Activated CD4-positive, CD25-positive, alpha-beta regulatory T cell treated with anti-CD3 and anti-CD28 coated beads, Interleukin-2, amount 50 U/mL, for 72 hours (primary cell): ENCODE measurements around the gene KCNS1.

ENCODE experiments used
- DNase-seq: peaks from one replicate; pipeline ENCODE4 v3.0.0; 2021

Gene KCNS1

DNA sequence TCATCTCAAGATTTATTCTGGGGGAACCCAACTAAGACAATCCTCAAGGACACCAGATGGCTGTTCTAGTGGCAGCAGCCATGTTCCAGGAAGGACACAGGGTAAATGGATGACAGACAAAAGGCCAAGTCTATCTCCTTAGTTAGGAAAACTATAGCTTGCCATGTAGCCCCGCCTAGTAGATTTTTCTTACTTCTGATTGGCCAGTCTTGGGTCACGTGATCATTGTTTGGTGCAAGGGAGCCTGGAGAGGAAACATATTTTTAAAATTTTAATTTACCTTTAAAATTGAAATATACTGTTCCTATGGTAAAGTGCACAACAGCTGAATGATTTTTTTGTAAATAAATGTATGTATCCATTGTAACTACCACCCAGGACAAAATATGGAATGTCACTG is 4.4 kb upstream of the KCNS1 start:
- DNase-seq: no peak

- DNase-seq: no peak
Observed at GRCh38 chr20:45104786-45105185, 3.9 kb upstream of the KCNS1 start.

- DNase-seq: no peak
Observed at GRCh38 chr20:45103072-45103471, 2.1 kb upstream of the KCNS1 start.

DNA sequence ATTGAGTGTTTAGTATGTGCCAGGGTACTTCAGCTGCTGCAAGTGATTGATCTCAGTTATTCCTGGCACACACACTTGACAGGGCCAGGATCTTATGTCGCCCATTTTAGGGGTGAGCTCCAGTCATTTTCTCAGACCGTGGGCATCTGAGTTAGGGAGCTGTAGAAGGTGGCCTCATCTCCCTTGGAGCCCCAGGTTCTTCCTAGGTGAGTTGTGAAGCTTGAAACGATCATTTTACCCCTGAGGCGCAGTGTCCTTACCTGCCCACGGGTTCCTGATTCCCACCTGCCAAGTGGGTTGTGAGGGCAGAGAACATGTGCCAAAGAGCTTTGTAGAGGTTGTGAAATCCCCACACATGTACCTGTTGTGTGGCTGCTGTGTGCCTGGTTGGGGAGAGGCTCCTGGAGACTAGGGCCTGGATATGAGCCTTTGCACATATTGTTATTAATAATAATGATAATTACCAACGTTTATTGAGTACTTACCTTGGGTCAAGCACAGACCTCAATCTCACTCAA is 465 bp upstream of the KCNS1 start:
- no peak for DNase-seq

GRCh38 chr20:45098103-45098773 is 2.7 kb downstream of the KCNS1 start:
- peak; percentile 44 for DNase-seq

- DNase-seq: peak; percentile 41
Observed at GRCh38 chr20:45097485-45098102, 3.3 kb downstream of the KCNS1 start.

GRCh38 chr20:45096781-45097180 is 4.1 kb downstream of the KCNS1 start:
- no peak for DNase-seq

- peak; percentile 50 for DNase-seq
Observed at GRCh38 chr20:45095805-45096238, 5.1 kb downstream of the KCNS1 start.

DNA sequence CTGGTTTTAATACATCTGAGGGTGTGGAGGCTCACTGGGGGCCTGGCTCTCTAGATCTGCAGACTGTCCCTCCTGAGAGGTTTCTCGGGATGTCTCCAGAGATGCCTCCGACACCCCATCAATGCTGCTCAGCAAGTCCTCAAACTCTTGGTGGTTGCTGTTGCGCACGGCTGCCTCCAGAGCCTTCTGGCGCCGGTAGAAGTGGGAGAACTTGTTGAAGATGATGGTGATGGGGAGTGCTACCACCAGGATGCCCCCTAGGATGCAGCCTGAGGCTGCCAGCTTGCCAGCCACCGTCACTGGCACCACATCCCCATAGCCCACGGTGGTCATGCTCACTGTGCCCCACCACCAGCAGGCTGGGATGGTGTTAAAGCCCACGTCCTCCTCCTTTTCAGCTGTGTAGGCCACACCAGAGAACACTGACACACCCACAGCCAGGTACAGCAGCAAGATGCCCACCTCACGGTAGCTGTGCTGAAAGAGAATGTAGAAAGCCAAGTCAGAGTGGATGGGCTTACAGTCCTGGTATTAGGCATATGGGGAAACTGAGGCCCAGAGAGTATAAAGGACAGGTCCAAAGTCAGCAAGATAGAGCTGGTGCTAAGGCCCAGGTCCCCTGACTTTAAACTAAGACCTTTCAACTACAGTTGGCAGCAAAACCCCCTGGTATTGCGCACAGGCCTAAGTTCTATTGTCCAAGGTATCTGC is 5.9 kb downstream of the KCNS1 start:
- DNase-seq: no peak

GRCh38 chr20:45094201-45094600 is 6.7 kb downstream of the KCNS1 start:
- DNase-seq: no peak

DNA sequence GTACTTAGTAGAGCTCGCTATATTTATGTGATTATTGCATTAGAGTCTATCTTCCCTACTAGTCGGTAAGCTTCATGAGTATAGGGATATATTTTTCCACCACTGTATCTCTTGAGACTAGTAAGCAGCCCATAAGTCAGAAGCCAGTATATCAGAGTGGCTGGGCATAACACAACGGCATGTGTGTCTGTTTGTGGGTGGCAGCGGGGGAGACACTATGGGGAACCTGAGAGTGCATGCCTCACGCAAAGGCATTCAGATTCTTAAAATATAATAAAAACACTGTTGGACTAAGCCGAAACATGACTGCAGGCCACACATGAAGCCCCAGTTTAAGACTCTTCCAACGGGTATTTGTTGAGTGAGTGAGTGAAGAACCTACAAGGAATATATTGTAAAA is 8.0 kb downstream of the KCNS1 start:
- DNase-seq: no peak

- no peak for DNase-seq
Observed at GRCh38 chr20:45091366-45091765, 9.6 kb downstream of the KCNS1 start.

DNA sequence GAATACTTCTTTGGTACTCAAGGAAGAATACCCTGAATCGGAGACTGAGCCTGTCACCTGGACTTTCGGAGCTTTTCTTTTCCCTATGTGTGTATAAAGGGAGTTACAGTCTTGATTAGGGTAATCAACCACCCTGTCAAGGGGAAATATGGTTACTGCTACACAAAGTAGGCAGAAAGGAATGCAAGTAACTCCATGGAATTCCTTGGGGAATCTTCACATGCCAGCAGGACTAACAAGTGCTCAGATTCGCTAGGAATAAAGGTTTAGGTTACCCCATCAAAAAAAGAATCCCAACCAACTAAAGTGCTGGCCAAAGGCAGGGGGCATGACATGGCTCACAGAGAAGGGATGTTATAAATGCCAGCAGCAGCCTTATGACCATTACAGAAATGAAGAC is 10.4 kb downstream of the KCNS1 start:
- no peak for DNase-seq

DNA sequence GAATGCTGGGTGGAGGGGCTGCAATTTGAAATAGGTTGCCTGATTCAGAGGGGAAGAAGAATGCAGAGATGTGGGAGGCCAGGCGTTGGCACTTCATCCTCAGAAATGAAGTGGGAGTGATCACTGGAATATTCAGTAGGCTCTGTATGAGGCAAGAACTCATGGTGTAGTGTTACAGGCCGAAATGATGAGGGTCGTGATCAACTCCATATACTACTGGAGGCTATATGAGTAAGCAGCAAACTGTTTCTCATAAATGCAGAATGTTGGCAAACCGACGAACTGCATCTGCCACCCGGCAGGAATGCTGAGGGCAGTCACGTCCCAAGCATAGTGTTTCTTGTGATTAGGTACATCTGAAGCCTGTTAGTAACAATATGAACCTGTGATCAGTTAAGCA is 12.7 kb downstream of the KCNS1 start:
- DNase-seq: no peak

DNA sequence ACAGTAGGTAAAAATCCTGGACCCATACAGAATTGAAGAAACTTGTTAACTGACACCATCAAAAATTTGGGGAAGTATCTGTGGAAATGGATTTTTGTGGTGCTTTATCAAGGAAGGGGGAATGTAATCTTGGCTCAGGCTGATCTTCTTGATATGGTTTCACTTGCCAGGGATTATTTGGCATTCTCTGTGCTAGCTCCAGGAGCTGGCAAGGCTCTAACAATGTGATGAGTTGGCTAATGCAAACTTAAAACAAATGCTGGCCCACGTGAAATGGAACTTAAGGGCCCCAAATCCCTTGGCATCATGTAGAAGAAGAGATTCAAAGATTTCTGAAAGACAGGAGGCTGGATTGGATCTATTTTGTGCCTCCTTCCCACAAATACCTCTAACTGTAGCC is 13.1 kb downstream of the KCNS1 start:
- no peak for DNase-seq

DNA sequence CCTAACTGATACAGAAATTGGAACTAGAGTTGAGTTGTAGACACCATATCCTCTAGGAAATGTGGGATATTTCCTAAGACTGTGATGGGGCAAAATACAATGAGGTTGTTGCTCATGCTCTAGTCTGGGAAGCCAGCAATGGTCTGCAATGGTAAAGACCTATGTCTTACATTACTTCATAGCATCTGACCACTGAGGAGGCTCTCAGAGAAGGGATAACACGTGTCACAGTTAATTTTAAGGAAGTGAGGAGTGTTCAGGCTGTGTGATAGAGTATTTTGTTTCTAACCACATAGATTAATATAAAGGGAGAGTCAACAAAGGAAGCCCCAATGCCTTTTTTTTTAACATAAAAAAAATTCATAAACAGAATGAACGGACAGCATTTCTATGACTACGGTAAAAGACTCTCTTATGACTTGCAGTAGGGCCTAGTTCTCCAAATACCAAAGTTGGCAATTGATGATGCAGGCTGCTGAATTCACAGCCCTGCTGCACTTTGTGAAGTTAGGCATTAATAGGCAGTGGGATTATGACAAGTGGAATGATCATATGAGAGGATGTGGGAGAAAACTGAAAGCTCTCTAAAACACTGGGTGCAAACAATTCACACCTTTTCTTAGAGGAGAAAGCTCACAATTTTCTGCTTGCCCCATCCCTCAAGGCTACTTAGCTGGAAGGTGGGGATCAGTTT is 13.7 kb downstream of the KCNS1 start:
- no peak for DNase-seq

GRCh38 chr20:45085867-45086266 is 15.1 kb downstream of the KCNS1 start:
- DNase-seq: no peak

- no peak for DNase-seq
Observed at GRCh38 chr20:45085289-45085688, 15.6 kb downstream of the KCNS1 start.

DNA sequence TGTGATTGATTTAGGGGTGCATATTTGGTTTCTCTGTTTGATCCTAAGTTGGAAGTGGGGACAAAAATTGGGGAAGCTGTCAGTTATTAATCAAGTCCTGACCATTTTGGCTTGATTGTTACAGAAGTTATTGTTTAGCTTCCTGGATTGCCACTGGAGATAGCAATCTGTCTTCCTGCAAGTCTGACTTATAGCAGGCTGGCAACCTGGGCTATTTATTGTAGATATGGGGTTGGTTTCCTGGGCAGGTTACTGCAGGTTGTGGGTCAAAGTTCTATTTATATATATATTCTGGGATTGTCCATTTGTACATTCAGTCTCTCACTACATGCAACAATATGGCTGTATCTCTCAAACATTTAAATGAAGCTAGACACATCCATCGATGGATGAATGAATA is 17.8 kb downstream of the KCNS1 start:
- DNase-seq: no peak

GRCh38 chr20:45082468-45082867 is 18.5 kb downstream of the KCNS1 start:
- no peak for DNase-seq

DNA sequence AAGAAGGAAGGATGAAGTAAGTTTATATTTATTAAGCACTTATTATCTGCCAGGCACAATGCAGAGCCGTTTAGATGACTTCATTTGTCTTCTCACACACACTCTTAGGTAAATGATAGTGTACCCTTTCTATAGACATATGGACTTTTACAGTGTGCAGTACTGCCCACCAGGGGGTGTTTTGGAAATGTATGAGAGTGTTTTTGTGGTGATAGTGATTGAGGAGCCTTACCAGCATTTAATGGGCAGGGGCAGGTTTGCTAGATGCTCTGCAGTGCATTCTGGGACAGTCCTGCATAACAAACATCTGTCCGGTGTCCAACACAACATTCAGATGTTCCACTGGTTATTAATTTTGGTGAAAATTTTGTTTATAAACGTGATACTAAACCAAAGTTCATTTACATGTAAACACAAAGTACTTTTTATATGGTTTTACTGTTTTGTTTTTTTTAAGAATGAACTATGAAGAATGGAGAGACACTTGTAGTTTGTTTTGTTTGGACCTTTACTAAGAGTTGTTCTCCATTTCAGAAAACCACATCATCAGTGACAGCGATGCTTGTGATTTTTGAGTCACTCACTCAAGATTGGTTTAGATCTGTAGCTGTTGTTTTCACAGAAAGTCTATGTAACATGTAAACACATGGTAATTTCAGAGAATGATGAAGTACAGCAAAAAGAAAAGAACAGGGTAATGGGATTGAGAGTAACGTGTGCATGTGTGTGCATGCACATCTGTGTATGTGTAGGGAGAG is 19.9 kb downstream of the KCNS1 start:
- DNase-seq: no peak

- DNase-seq: no peak
Observed at GRCh38 chr20:45077559-45077958, 23.4 kb downstream of the KCNS1 start.

DNA sequence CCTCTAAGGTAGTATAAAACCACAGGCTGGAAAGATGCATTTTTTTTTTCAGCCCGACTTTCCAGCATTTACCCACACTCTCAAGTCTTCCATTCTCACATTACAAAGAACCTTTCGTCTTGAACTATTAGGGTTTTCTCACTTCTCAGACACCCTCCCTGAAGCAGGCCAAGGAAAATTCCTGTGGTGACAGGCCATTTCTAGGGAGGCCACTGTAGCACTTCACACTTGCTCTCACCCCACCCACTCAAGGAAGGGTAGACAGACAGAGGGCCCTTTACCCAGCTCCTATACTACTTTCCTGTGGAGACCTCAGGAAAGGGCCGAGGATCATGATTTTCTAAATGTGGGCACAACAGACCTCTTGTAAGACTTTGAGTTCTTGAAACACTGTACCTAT is 27.7 kb downstream of the KCNS1 start:
- DNase-seq: no peak
